Stimulated activated CD4-positive, alpha-beta T cell treated with anti-CD3 and anti-CD28 coated beads, Interleukin-1b, Interleukin-23, amount 100 ng/mL, for 24 hours (primary cell): ENCODE data around the gene PTPRR.

Experiments
- DNase-seq, 4 experiments: peaks; one replicate each; pipeline ENCODE4 v3.0.0-alpha.2; 2020; ENCODE audit warnings: low read depth in 4 of 4, low spot score in 1 of 4

PTPRR gene, protein sequence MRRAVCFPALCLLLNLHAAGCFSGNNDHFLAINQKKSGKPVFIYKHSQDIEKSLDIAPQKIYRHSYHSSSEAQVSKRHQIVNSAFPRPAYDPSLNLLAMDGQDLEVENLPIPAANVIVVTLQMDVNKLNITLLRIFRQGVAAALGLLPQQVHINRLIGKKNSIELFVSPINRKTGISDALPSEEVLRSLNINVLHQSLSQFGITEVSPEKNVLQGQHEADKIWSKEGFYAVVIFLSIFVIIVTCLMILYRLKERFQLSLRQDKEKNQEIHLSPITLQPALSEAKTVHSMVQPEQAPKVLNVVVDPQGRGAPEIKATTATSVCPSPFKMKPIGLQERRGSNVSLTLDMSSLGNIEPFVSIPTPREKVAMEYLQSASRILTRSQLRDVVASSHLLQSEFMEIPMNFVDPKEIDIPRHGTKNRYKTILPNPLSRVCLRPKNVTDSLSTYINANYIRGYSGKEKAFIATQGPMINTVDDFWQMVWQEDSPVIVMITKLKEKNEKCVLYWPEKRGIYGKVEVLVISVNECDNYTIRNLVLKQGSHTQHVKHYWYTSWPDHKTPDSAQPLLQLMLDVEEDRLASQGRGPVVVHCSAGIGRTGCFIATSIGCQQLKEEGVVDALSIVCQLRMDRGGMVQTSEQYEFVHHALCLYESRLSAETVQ

GRCh38 chr12:70920251-70920851, at the start of gene PTPRR:
PTPRR (minus strand) TSS chr12:70920738; CDS start chr12:70920390, 348 bp downstream.
- no peak for DNase-seq

DNA sequence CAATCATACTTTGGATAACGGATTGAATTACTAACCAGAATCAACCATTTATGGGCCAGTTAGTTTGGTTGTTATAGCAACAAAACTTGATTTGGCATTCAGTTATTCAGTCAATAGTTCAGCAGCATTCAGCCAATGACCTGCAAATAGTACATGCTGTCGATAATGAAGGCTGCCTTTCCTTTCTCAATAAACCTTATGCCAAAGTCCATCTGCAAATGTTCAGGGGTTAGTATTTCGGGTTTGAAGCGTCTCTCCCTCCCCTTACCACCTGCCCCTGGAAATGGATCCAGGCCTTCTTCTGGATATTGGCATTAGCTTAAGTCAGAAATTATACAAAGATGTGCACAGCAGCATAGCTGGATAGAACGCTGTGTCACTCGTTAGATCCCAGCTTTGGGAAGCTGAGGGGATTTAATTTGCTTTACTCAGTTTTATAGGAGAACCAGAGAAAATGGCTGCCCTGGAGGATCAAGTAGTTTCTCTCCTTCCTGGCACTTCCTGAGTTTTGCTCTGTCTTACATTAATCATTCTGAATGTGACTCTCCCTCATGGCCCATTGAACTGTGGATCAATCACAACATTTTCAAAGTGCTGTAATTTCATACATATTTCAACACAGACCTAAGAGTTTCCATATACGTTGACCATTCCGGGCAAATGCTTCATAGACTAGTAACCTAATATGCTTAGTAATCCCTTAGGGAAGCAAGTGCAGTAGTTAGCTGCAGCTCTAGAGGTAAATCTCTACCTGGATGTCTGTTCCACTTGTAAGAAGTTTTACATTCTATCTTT, 46.7 kb upstream of the PTPRR start:
- DNase-seq, result no peak

GRCh38 chr12:70966046-70966445, 45.5 kb upstream of the PTPRR start:
- no peak for DNase-seq

DNA sequence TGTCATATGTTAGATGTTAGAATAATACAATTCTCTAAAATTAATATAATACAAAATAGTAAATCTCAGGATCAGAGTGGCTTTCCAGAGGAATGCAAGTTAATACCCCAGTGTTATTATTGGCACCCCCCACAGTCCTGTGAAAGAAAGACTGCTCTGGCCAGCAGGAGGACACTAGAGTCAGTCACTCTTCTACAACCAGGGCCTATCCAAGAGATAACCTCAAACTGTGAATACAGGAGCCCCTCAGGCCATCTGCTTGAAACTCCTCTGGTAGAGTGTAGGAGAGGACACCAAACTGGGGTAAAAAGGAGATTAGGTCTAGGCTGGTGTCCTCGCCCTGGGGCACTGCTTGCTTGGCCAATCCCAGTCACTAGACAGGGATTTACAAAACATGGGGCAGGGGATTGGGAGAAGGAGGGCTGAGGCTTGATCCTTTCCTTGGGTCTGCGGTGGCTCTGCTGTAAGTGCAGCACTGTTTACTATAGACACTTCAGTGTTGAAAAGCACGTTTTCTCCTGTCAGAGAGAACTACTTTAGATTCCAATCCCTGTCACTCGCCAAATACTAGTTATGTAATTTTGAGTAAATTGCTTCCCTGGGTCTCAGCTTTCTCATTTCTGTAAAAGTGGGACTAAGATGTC, 44.5 kb upstream of the PTPRR start:
- no peak for DNase-seq

DNA sequence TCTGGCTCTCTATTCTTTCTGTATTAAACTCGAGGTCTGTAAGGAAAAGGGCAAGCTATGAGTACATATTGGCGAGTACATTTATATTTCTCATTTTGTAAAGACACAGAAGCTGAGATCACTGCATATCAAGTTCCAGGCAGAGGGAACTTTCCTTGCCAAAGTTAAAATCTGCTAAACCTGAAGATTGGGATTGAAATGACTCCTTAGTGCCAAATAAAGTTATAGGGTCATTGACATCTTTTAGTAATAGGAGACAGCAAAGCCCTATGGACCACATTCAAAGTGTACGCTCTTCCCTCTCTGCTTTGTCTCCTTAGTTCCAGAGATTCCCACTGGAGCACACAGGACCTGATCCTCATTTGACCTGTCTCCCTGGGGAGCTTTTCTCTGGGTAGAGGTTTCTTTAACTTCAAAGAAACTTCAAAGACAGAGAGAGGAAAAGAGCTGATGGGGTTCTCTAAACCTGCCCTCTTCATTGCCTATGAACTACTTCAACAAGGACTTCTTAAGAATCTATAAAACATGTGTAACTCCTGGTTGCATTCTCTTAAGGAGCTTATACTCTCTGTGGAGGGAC, 42.6 kb upstream of the PTPRR start:
- no peak for DNase-seq

- DNase-seq, result no peak
Observed at GRCh38 chr12:70962226-70962794, 41.8 kb upstream of the PTPRR start.

GRCh38 chr12:70960484-70960883, 39.9 kb upstream of the PTPRR start:
- DNase-seq, result no peak

DNA sequence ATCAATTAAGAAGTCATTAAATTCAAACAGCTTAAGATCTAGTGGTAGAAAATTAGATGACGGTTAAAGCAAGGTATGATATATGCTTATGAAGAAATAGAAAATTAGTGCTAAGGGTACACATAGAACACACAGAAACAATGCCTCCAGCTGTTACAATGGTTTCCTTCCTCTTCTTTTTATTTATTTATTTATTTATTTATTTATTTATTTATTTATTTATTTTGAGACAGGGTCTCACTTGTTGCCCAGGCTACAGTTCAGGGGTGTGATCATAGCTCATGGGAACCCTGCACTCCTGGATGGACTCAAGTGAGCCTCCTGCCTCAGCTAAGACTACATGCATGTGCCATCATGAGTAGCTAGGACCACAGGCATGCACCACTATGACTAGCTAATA, 34.9 kb upstream of the PTPRR start:
- DNase-seq, result no peak

DNA sequence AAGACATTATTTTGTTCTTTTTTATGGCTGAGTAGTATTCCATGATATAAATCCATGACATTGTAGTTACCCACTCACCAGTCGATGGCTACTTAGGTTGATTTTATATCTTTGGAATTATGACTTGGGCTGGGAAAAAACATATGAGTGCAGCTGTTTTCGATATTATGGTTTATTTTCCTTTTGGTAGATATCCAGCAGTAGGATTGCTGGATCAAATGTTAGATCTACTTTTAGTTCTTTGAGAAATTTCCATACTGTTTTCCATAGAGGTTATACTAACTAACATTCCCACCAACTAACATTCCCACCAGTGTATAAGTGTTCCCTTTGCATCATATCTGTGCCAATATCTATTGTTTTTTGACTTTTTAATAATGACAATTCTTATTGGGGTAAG, 29.9 kb upstream of the PTPRR start:
- DNase-seq, result no peak

DNA sequence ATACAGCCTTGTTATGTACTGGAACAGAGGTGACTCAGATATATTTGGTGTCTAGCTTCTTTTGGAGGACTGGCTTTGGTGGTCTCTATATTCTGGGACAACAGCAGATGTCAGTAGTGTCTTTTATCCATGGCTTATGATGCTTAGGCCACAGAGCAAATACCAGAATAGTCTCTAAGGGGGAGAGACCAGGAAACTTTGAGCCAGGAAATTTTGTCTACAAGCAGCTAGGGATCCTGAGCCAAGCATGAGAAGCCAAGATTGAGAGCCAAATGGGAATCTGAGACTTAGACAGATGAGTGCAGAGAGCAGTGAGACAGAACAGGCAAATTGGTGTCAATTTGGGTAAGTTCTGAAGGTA, 28.4 kb upstream of the PTPRR start:
- DNase-seq, result no peak

- DNase-seq, result no peak
Observed at GRCh38 chr12:70948236-70948975, 27.9 kb upstream of the PTPRR start.

DNA sequence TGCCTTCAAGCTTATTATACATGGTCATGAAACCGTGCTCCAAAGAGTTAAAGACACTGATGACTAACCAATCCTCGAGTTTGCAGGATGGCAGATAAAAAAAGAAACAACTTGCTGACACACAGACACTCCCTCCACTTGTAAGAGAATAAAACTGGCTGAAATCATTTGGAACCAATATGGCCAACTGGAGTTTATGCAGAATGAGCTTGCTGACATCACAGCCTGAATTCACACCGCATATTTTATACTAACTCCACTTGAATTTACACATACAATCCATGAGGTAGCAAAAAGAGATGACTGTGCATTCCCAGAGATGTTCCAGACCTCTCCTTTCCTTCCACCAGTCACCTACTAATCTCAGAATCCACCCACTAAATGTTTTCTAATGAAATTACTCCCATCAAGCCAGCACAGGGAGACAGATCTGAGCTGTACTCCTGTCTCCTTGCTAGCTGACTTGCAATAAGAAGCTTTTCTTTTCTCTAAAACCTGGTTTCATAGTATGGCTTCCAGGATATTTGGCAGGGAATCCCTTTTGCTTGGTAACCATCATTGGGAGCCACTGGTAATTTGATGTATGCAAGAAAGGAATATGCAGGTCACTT, 15.8 kb upstream of the PTPRR start:
- DNase-seq, result no peak

GRCh38 chr12:70933133-70933532, 12.6 kb upstream of the PTPRR start:
- no peak for DNase-seq

DNA sequence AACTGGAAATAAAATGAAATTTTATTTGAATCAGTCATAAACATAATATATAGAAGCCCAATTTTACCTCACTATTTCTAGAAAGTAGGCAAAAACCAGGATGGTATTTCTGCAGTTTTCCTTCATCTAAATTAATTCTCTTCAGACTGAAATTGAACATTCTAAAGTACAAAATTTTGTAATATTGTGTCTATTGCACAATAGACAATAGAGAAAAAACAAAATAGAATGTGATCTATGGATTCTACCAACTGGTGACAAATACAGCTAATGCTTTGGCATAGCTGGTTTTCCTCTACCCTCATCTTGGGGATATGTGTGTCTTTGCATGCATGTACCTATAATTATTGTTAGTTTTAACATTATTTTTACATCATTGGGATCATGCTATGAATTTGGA, 8.5 kb upstream of the PTPRR start:
- DNase-seq, result no peak

DNA sequence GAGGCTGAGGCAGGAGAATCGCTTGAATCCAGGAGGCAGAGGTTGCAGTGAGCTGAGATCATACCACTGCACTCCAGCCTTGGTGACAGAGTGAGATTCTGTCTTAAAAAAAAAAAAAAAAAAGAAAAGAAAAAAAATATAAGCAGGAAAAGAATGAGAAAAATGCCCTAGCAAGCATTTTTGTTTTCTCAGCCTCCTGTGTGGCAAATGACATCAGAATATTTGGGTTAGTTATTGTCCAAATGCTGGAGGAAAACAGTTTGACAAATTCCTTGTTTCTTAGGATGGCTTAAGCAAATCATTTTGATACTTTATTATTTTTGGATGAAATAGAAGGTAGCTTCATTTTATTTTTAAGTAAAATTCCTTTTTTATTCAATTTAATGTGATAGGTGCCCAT, 7.5 kb upstream of the PTPRR start:
- DNase-seq, result no peak

DNA sequence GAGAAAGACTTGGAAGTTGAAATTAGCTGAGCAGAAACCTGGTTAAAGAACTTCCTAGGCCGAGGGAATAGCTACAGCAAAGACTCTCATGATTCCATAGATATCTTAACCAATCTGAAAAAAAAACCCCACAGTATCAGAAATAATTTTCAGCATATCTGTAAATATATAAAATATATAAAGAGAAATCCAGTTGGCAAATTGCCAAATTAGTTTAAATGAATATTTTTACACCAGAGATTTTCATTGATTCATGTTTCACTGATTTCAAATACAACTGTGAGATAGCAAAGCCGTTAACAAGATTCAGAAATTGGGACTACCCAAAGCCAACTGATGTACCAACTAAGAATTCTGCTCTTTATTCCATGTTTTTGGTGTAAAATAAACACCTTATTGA, 6.8 kb upstream of the PTPRR start:
- DNase-seq, result no peak

DNA sequence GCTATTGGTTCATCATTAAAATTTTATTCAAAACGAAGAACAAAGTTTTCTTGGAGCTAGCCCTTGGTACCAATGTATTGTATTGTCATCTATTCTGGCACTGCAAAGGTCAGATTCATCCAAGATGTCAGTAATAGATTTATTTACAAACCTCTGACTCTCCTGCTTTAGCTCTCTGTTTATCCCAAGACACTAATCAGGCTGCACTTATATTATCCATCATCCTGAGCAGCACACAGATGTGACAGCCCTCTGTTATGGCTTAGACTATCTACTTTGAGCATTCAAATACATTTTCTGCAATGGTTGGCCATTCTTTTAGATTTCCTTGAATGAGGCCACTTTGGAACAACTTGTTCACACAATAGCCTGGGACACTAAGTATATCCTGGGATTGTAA, 5.0 kb upstream of the PTPRR start:
- no peak for DNase-seq

- DNase-seq, result no peak
Observed at GRCh38 chr12:70920891-70921290, 353 bp upstream of the PTPRR start.

GRCh38 chr12:70919597-70920035, 922 bp downstream of the PTPRR start:
- no peak for DNase-seq
